ENCODE measurements around the gene STK4. TPM values are rescaled to one million over a fixed set of nuclear protein-coding genes. Genes with fewer than 3 reads are reported as not detected.

STK4 gene
- total and polyA plus RNA-seq, 2 of the 8 experiments (the other 6 are each of a cell fraction or from before 2014, with no cell fraction given), result 12.0 to 34.3 TPM

DNA sequence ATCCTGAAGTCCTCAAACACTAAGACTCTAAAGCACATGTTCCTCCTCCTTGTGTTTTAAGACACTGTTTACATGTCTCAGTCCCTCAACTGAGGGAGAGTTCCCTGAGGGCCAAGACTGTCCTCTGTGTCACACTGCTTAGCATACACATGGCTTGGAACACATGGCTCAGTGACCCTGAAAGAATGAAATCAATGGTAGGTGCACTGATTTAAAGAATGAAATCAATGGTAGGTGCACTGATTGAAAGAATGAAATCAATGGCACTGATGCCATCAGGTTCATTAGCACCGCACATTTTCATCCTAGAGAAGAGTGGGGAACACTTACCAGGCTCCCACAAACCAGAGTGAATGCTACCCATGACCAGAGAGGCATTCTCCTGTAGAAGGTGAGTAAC lies 15.9 kb upstream of the STK4 start:
- Histone ChIP-seq H2BK20ac (ENCODE audit: low read length) (no peak overlapping the region), H3K79me2 (ENCODE audit: control insufficient read depth in 1 of 2, insufficient read depth in 2 of 2, low read length in 2 of 2) (no peaks in the 10 kb centered on the region), H3K18ac (ENCODE audit: extremely low read depth, low read length) (no peak overlapping the region), H3K56ac (replicated peaks; ENCODE audit: insufficient read length, low read depth, low read length) (no peak overlapping the region), H3K27ac (ENCODE audit: low read depth, low read length) (no peak overlapping the region), H3K4me2 (ENCODE audit: insufficient read depth in 1 of 2, low read depth in 2 of 2, low read length in 2 of 2) (no peak overlapping the region), H3K4ac (replicated peaks; ENCODE audit: insufficient read length, low read depth, low read length) (no peak overlapping the region), H3K79me1 (ENCODE audit: low read depth, low read length) (peaks cover 2% of the 10 kb centered on the region; the same call in 1 of the 2 replicates), H3K9ac (replicated peaks in 1 of 4; ENCODE audit: extremely low read depth in 1 of 4, low read depth in 3 of 4, low read length in 3 of 4) (no peak overlapping the region), H4K5ac (ENCODE audit: insufficient read length, low read depth, low read length) (no peak overlapping the region), H2BK12ac (ENCODE audit: low read depth, low read length) (no peak overlapping the region), H4K8ac (ENCODE audit: extremely low read depth, insufficient read depth, low read length) (no peak overlapping the region), H2BK5ac (ENCODE audit: low read depth, low read length) (no peak overlapping the region), H3K23me2 (ENCODE audit: low read depth, low read length) (no peaks in the 10 kb centered on the region), H3K14ac (ENCODE audit: insufficient read length) (no peak overlapping the region), H3K4me3 (ENCODE audit: extremely low read depth in 1 of 4, insufficient read depth in 2 of 4, low read depth in 3 of 4, low read length in 4 of 4) (no peak overlapping the region), H3K27me3 (replicated peaks in 1 of 4; ENCODE audit: control insufficient read depth in 3 of 4, extremely low read depth in 1 of 4, insufficient read depth in 3 of 4, low read length in 3 of 4) (no peaks in the 10 kb centered on the region), H2BK120ac (replicated peaks; ENCODE audit: low read depth, low read length) (no peak overlapping the region), H4K91ac (replicated peaks; ENCODE audit: insufficient read length, low read length) (no peak overlapping the region), H2AK5ac (ENCODE audit: low read depth, low read length) (no peak overlapping the region), H3K36me3 (ENCODE audit: control insufficient read depth in 2 of 4, insufficient read depth in 4 of 4, low read length in 3 of 4) (peaks cover 16 to 69% (median 53%) of the 10 kb centered on the region in 4 experiments), H3K9me3 (ENCODE audit: insufficient read depth in 2 of 2, low read depth in 1 of 2, low read length in 1 of 2) (no peaks in the 10 kb centered on the region), H2AFZ (ENCODE audit: low read length) (no peak overlapping the region), H3K4me1 (replicated peaks in 1 of 4; ENCODE audit: control insufficient read depth in 3 of 4, insufficient read depth in 4 of 4, low read length in 3 of 4) (no peaks in the 10 kb centered on the region), H4K20me1 (replicated peaks in 1 of 2; ENCODE audit: control insufficient read depth in 1 of 2, insufficient read depth in 2 of 2, low read length in 2 of 2) (peaks cover under 1 to 5% of the 10 kb centered on the region in 2 experiments), H3K23ac (ENCODE audit: insufficient read length) (no peak overlapping the region), H2BK15ac (ENCODE audit: low read length) (no peak overlapping the region)
- DNase-seq (ENCODE audit: low read depth in 1 of 2, low spot score in 2 of 2), result no peak
- POLR2A ChIA-PET (ENCODE audit: partially characterized antibody), result interaction anchor here (1.6 to 2.3 kb wide), 2 partner anchors 10 to 41 kb away, joined by 6 to 7 read pairs; partner anchors contain the start of gene PABPC1L
- FAIRE-seq, result no peak
- CTCF ChIA-PET (ENCODE audit: partially characterized antibody), result interaction anchor here (0.9 to 3.1 kb wide), 3 partner anchors 8 to 150 kb away, joined by 3 to 25 read pairs (median 3); partner anchors contain the start of gene TOMM34
- WGBS, 2 experiments (ENCODE audit: extremely low coverage in 1 of 2, insufficient coverage in 1 of 2, insufficient read length in 1 of 2, insufficient replicate concordance in 2 of 2, low coverage in 1 of 2, low lambda C conversion rate in 2 of 2, missing lambda C conversion rate in 1 of 2), result 100% methylated on average over 1 of the region's 1 CpG; no CpG with 5 or more reads in 1 of the 2 experiments
- no peak for TF ChIP-seq BACH1 (IDR thresholded peaks at IDR 0.05; ENCODE audit: low read length)
- no peak for TF ChIP-seq CBX8 (IDR thresholded peaks at IDR 0.05; ENCODE audit: borderline replicate concordance, low read depth, low read length)
- TF ChIP-seq, protein P1, sequence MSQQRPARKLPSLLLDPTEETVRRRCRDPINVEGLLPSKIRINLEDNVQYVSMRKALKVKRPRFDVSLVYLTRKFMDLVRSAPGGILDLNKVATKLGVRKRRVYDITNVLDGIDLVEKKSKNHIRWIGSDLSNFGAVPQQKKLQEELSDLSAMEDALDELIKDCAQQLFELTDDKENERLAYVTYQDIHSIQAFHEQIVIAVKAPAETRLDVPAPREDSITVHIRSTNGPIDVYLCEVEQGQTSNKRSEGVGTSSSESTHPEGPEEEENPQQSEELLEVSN (IDR thresholded peaks at IDR 0.05), result no peak
- TF ChIP-seq, protein P2, sequence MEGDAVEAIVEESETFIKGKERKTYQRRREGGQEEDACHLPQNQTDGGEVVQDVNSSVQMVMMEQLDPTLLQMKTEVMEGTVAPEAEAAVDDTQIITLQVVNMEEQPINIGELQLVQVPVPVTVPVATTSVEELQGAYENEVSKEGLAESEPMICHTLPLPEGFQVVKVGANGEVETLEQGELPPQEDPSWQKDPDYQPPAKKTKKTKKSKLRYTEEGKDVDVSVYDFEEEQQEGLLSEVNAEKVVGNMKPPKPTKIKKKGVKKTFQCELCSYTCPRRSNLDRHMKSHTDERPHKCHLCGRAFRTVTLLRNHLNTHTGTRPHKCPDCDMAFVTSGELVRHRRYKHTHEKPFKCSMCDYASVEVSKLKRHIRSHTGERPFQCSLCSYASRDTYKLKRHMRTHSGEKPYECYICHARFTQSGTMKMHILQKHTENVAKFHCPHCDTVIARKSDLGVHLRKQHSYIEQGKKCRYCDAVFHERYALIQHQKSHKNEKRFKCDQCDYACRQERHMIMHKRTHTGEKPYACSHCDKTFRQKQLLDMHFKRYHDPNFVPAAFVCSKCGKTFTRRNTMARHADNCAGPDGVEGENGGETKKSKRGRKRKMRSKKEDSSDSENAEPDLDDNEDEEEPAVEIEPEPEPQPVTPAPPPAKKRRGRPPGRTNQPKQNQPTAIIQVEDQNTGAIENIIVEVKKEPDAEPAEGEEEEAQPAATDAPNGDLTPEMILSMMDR (IDR thresholded peaks at IDR 0.05; ENCODE audit: control extremely low read depth in 1 of 3, insufficient read depth in 1 of 3, low read depth in 1 of 3, low read length in 3 of 3), result no peak

Measured in H1 (cell line).